ENCODE results near the gene GTF2B. TPM values are rescaled to one million over a fixed set of nuclear protein-coding genes. Genes with fewer than 3 reads are reported as not detected.

Gene GTF2B
- total RNA-seq, 1 donor from 2014 or later, result 12.6 TPM

GRCh38 chr1:88802950-88803349 is 88.4 kb downstream of the GTF2B start:
- no peak for DNase-seq
- Histone ChIP-seq H3K27me3 (ENCODE audit: low read depth) (no peaks in the 10 kb centered on the region), H3K9me3 (replicated peaks) (no peaks in the 10 kb centered on the region), H3K27ac (replicated peaks) (no peak overlapping the region), H3K4me1 (no peaks in the 10 kb centered on the region), H3K36me3 (peaks cover 62% of the 10 kb centered on the region), H3K4me3 (no peak overlapping the region)
- TF ChIP-seq CTCF (IDR thresholded peaks at IDR 0.05; ENCODE audit: borderline replicate concordance), result no peak
- intact Hi-C loops (cut with micrococcal nuclease), result no loop called here

Other genes starting within 250 kb of the GTF2B start
- 28.2 TPM for gene PKN2, start 207.3 kb downstream of the GTF2B start, total RNA-seq
- 7.5 TPM for gene KYAT3, start 101.1 kb upstream of the GTF2B start, total RNA-seq
- 11.9 TPM for gene RBMXL1, start 101.1 kb upstream of the GTF2B start, total RNA-seq
- gene GBP3, start 131.3 kb upstream of the GTF2B start, total RNA-seq, result 7.9 TPM
- 5.7 TPM for gene GBP1, start 173.6 kb upstream of the GTF2B start, total RNA-seq
- gene GBP2, start 234.5 kb upstream of the GTF2B start, total RNA-seq, result 8.8 TPM